Measurements from ENCODE around the gene SNED1.

Gene SNED1

DNA sequence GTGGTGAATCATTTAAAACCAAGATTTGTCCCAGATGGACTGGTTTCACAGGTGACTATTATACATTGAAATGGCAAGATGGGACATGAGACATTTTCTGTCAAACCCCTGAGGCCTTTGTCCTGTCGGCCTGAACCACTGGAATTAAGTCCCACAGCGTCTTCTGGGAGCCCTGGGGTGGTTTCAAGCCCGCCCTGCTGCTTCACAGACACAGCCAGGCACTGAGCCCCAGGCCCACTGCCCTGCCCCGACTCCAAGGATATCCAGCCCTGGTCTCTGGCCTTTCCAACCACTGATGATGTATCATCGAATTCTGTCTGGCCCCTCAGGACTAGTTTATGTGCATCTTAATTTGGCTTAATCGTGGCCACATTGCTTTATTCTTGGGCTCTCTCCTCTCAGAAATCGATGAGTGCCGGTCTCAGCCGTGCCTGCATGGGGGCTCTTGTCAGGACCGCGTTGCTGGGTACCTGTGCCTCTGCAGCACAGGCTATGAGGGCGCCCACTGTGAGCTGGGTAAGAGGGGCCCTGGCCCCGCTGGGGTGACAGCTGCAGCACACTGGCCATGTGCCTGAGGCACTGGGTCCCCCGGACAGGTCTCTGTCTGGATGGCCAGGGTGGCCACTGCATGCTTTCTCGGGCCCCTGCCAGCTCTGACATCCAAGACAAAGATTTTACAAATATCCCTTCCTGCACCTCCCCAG is 64.1 kb downstream of the SNED1 start:
- DNase-seq (ENCODE audit: extremely low spot score) = no peak
- POLR2A ChIA-PET = no interaction called here
- CTCF ChIA-PET = no interaction called here
- TF ChIP-seq, protein P1, sequence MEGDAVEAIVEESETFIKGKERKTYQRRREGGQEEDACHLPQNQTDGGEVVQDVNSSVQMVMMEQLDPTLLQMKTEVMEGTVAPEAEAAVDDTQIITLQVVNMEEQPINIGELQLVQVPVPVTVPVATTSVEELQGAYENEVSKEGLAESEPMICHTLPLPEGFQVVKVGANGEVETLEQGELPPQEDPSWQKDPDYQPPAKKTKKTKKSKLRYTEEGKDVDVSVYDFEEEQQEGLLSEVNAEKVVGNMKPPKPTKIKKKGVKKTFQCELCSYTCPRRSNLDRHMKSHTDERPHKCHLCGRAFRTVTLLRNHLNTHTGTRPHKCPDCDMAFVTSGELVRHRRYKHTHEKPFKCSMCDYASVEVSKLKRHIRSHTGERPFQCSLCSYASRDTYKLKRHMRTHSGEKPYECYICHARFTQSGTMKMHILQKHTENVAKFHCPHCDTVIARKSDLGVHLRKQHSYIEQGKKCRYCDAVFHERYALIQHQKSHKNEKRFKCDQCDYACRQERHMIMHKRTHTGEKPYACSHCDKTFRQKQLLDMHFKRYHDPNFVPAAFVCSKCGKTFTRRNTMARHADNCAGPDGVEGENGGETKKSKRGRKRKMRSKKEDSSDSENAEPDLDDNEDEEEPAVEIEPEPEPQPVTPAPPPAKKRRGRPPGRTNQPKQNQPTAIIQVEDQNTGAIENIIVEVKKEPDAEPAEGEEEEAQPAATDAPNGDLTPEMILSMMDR (IDR thresholded peaks at IDR 0.05; ENCODE audit: control extremely low read depth, extremely low read depth, low read depth, missing control alignments) = no peak

DNA sequence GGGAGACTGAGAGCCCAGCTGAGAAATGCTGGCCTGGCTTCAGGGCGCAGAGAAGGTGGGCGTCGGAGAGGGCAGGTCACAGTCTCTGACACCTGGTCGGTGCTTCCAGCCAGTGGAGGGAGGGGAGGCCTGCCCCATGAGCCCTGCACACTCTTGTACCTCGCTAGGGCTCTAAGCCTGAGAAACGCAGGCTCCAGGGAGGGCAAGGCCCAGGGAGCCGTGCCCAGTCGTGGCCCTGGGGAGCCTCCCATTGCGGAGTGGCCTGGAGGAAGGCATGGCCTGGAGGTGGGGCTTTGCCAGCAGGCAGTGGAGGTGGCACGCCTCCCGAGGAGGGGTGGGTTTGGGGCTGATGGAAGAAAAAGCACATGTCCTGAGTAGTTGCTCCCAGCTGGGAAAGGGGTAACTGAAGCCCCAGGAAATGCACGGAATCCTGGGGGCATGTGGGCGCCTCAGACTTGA is 64.7 kb downstream of the SNED1 start:
- CTCF ChIA-PET = no interaction called here
- TF ChIP-seq, protein P1 (IDR thresholded peaks at IDR 0.05; ENCODE audit: control extremely low read depth, extremely low read depth, low read depth, missing control alignments) = no peak
- POLR2A ChIA-PET = no interaction called here
- DNase-seq (ENCODE audit: extremely low spot score) = no peak

DNA sequence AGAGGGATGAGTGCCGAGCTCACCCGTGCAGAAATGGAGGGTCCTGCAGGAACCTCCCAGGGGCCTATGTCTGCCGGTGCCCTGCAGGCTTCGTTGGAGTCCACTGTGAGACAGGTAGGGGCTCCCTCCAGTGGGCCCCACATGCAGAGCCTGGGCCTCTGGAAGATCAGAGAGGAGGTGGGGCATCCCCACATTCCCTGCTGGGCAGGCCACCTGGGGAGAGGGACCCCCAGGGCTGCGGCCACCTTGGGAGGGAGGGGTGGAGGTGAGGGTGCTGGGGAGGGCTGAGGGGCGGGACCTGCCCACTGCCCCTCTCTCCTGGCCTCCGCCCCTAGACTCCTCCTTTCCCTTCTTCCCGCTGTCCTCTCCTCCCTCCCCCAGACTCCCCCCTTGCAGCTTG is 65.2 kb downstream of the SNED1 start:
- CTCF ChIA-PET = no interaction called here
- POLR2A ChIA-PET = interaction anchor here (0.6 kb wide), 1 partner anchor 529 kb away, joined by 4 read pairs; no protein-coding TSS in a partner anchor
- DNase-seq (ENCODE audit: extremely low spot score) = no peak
- TF ChIP-seq, protein P1 (IDR thresholded peaks at IDR 0.05; ENCODE audit: control extremely low read depth, extremely low read depth, low read depth, missing control alignments) = peak; percentile 26

DNA sequence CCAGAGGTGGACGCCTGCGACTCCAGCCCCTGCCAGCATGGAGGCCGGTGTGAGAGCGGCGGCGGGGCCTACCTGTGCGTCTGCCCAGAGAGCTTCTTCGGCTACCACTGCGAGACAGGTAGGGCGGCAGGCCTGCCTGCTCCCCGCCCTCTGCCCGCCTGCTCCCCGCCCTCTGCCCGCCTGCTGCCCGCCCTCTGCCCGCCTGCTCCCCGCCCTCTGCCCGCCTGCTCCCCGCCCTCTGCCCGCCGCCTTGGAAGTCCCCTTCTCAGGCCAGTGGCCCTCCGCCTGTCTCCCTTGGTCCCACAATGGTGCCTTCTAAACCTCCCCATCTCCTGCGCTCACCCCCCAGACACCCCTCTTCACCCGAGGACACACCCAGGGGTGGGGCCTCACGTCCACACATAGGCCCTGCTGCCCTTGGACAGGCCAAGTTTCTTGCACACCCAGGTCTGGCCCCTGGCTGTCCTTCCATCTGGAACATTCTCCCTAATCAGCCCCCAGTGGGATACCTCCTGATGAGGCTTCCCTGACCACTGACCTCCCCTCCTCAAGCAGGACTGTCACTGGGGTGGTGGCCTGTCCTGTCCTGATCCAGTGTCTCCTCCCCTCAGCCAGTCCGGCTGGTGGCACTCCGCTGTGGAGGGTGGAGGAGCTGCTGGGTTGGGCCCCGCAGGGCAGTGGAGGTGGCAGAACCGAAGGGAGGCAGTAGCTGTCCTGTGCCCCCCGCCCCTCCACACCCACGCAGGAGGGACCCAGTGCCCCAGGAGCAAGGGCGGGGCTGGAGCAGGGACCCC is 65.8 kb downstream of the SNED1 start:
- POLR2A ChIA-PET = interaction anchor here (0.6 kb wide), 1 partner anchor 528 kb away, joined by 4 read pairs; no protein-coding TSS in a partner anchor
- CTCF ChIA-PET = interaction anchor here (1.4 to 1.5 kb wide), 2 partner anchors 14 to 81 kb away, joined by 3 to 7 read pairs; no protein-coding TSS in a partner anchor

DNA sequence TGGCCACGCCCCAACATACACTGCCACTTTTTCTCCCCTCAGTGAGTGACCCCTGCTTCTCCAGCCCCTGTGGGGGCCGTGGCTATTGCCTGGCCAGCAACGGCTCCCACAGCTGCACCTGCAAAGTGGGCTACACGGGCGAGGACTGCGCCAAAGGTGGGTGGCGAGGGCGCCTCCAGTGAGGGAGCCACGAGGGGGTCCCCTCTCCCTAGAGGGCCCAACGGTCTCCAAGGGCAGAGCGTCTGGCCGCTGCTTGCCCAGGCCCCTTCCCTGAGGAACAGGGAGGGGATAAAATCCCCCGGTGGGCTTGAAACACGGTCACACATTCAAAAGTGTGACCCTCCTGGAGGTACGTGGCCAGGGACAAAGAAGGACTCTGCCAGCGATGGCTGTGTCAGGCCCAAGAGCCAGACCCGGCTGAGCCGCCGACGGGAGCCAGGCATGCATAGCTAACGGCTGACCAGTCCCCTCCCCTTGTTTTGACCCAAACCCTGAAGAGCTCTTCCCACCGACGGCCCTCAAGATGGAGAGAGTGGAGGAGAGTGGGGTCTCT is 66.5 kb downstream of the SNED1 start:
- ChIA-PET POLR2A (no interaction called here), CTCF (interaction anchor here (1.4 to 1.5 kb wide), 2 partner anchors 14 to 81 kb away, joined by 3 to 7 read pairs; no protein-coding TSS in a partner anchor)
- TF ChIP-seq, protein P1 (IDR thresholded peaks at IDR 0.05; ENCODE audit: control extremely low read depth, extremely low read depth, low read depth, missing control alignments) = no peak
- DNase-seq (ENCODE audit: extremely low spot score) = no peak

More for the DNA sequence above, 65.8 kb downstream of the SNED1 start:
- TF ChIP-seq, protein P1 (IDR thresholded peaks at IDR 0.05; ENCODE audit: control extremely low read depth, extremely low read depth, low read depth, missing control alignments) = no peak
- no peak for DNase-seq (ENCODE audit: extremely low spot score)

DNA sequence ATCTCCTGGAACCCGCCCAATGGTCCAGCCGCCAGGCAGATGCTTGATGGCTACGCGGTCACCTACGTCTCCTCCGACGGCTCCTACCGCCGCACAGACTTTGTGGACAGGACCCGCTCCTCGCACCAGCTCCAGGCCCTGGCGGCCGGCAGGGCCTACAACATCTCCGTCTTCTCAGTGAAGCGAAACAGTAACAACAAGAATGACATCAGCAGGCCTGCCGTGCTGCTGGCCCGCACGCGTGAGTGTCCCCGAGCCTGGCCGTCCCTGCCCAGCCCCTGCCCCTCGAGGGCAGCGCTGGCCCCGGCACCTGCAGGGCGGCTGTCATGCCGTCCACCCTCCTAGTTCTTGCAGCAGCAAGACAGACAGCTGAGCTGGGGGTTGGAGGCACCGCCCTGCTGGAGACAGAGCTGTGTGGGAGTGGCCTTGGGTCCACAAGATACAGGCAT is 67.0 kb downstream of the SNED1 start:
- ChIA-PET POLR2A (no interaction called here), CTCF (interaction anchor here (1.4 to 1.5 kb wide), 2 partner anchors 13 to 82 kb away, joined by 3 to 7 read pairs; no protein-coding TSS in a partner anchor)
- TF ChIP-seq, protein P1 (IDR thresholded peaks at IDR 0.05; ENCODE audit: control extremely low read depth, extremely low read depth, low read depth, missing control alignments) = no peak
- DNase-seq (ENCODE audit: extremely low spot score) = no peak
